H1 (cell line): ENCODE measurements around the gene WASF3. TPM values are rescaled to one million over a fixed set of nuclear protein-coding genes. Genes with fewer than 3 reads are reported as not detected.

ENCODE experiments used
- CTCF ChIA-PET: fragments of 300-600 bp; sonication (Branson Sonifier 250); formaldehyde crosslinking; loops from one replicate; lab custom pipeline; 2021; ENCODE audit not compliant: partially characterized antibody; lab: Charles Lee
- POLR2A ChIA-PET: fragments of 300-600 bp; sonication (Branson Sonifier 250); formaldehyde crosslinking; loops from one replicate; lab custom pipeline; 2021; ENCODE audit warnings: inconsistent platforms; ENCODE audit not compliant: partially characterized antibody; lab: Charles Lee
- DNase-seq, 2 experiments: peaks; one replicate each; pipeline versions ENCODE4 v3.0.0 to v3.0.0-alpha.2; 2010 to 2022; ENCODE audit warnings: low spot score in 2 of 2, low read depth in 1 of 2, mixed read lengths in 1 of 2
- FAIRE-seq: peaks from 2 replicates; lab custom pipeline; 2011; peaks lifted over from hg19 to GRCh38; lab: Jason Lieb, UNC
- H2AFZ ChIP-seq: 2 replicates; pipeline ENCODE4 v1.8.1; 2012; ENCODE audit warnings: low read length, inconsistent platforms
- H2AK5ac ChIP-seq: 2 replicates; pipeline ENCODE4 v1.6.1; 2013; ENCODE audit warnings: low read depth, low read length
- H2BK120ac ChIP-seq: replicated peaks from 2 replicates; pipeline ENCODE3; 2013; ENCODE audit warnings: low read depth, low read length, inconsistent platforms
- H2BK12ac ChIP-seq: 2 replicates; pipeline ENCODE4 v1.6.1; 2013; ENCODE audit warnings: low read depth, low read length
- H2BK15ac ChIP-seq: 2 replicates; pipeline ENCODE4 v1.6.1; 2013; ENCODE audit warnings: low read length
- H2BK20ac ChIP-seq: 2 replicates; pipeline ENCODE4 v1.6.1; 2013; ENCODE audit warnings: low read length
- H2BK5ac ChIP-seq: 2 replicates; pipeline ENCODE4 v1.6.1; 2013; ENCODE audit warnings: low read depth, low read length
- H3K14ac ChIP-seq: 2 replicates; pipeline ENCODE4 v1.6.1; 2013; ENCODE audit warnings: inconsistent platforms; ENCODE audit not compliant: insufficient read length
- H3K18ac ChIP-seq: 2 replicates; pipeline ENCODE4 v1.6.1; 2013; ENCODE audit warnings: low read length; ENCODE audit errors: extremely low read depth
- H3K23ac ChIP-seq: 2 replicates; pipeline ENCODE4 v1.6.1; 2013; ENCODE audit warnings: inconsistent platforms; ENCODE audit not compliant: insufficient read length
- H3K23me2 ChIP-seq: 2 replicates; pipeline ENCODE4 v1.6.1; 2013; ENCODE audit warnings: low read depth, low read length
- H3K27ac ChIP-seq: 2 replicates; pipeline ENCODE4 v1.6.1; 2011; ENCODE audit warnings: low read depth, low read length, inconsistent platforms
- H3K27me3 ChIP-seq, 4 experiments: replicated peaks in 1 of 4; 1 replicate in 1 of 4; 2 replicates in 3 of 4; pipeline versions ENCODE4 v1.6.1 to v1.8.1; 2011 to 2013; ENCODE audit warnings: low read length in 3 of 4, mild to moderate bottlenecking in 3 of 4, inconsistent platforms in 2 of 4, mixed read lengths in 2 of 4, moderate library complexity in 1 of 4; ENCODE audit not compliant: control insufficient read depth in 3 of 4, insufficient read depth in 3 of 4; ENCODE audit errors: extremely low read depth in 1 of 4
- H3K36me3 ChIP-seq, 4 experiments: 2 replicates each; pipeline versions ENCODE4 v1.6.1 to v1.8.1; 2011 to 2013; ENCODE audit warnings: mild to moderate bottlenecking in 4 of 4, low read length in 3 of 4, moderate library complexity in 2 of 4, control low read depth in 1 of 4, inconsistent platforms in 1 of 4; ENCODE audit not compliant: insufficient read depth in 4 of 4, control insufficient read depth in 2 of 4
- H3K4ac ChIP-seq: replicated peaks from 2 replicates; pipeline ENCODE3; 2013; ENCODE audit warnings: low read length, low read depth, mixed read lengths, inconsistent platforms; ENCODE audit not compliant: insufficient read length
- H3K4me1 ChIP-seq, 4 experiments: replicated peaks in 1 of 4; 1 replicate in 1 of 4; 2 replicates in 3 of 4; pipeline versions ENCODE4 v1.6.1 to v1.8.1; 2011 to 2013; ENCODE audit warnings: low read length in 3 of 4, inconsistent platforms in 2 of 4, mixed read lengths in 1 of 4; ENCODE audit not compliant: insufficient read depth in 4 of 4, control insufficient read depth in 3 of 4
- H3K4me2 ChIP-seq, 2 experiments: 2 replicates each; pipeline versions ENCODE4 v1.6.1 to v1.8.1; 2011 to 2013; ENCODE audit warnings: low read depth in 2 of 2, low read length in 2 of 2, control low read depth in 1 of 2, inconsistent platforms in 1 of 2, mild to moderate bottlenecking in 1 of 2; ENCODE audit not compliant: insufficient read depth in 1 of 2
- H3K4me3 ChIP-seq, 4 experiments: fragments of 200-600, 300-600 bp in 1 of 4; sonication (generic), shearing (Covaris generic), sonication (Bioruptor Twin) in 1 of 4; 2 replicates each; pipeline versions ENCODE4 v1.5.1 to v1.8.1; 2011 to 2016; ENCODE audit warnings: low read length in 4 of 4, low read depth in 3 of 4, control low read depth in 2 of 4, inconsistent platforms in 2 of 4, mild to moderate bottlenecking in 2 of 4, mixed read lengths in 1 of 4, moderate library complexity in 1 of 4; ENCODE audit not compliant: insufficient read depth in 2 of 4; ENCODE audit errors: extremely low read depth in 1 of 4
- H3K56ac ChIP-seq: replicated peaks from 2 replicates; pipeline ENCODE3; 2013; ENCODE audit warnings: low read depth, mild to moderate bottlenecking, mixed read lengths, low read length, inconsistent platforms; ENCODE audit not compliant: insufficient read length
- H3K79me1 ChIP-seq: 2 replicates; pipeline ENCODE4 v1.6.1; 2013; ENCODE audit warnings: low read depth, low read length, control low read depth
- H3K79me2 ChIP-seq, 2 experiments: 2 replicates each; pipeline versions ENCODE4 v1.6.1 to v1.8.1; 2012 to 2013; ENCODE audit warnings: low read length in 2 of 2, mild to moderate bottlenecking in 2 of 2, inconsistent platforms in 1 of 2; ENCODE audit not compliant: insufficient read depth in 2 of 2, control insufficient read depth in 1 of 2
- H3K9ac ChIP-seq, 4 experiments: replicated peaks in 1 of 4; 1 replicate in 1 of 4; 2 replicates in 3 of 4; pipeline versions ENCODE4 v1.6.1 to v1.8.1; 2011 to 2013; ENCODE audit warnings: low read depth in 3 of 4, low read length in 3 of 4, control low read depth in 2 of 4, mild to moderate bottlenecking in 2 of 4, moderate library complexity in 2 of 4, inconsistent platforms in 1 of 4; ENCODE audit errors: extremely low read depth in 1 of 4
- H3K9me3 ChIP-seq, 2 experiments: 2 replicates each; pipeline versions ENCODE4 v1.6.1 to v1.8.1; 2012 to 2013; ENCODE audit warnings: mild to moderate bottlenecking in 2 of 2, moderate library complexity in 2 of 2, control low read depth in 1 of 2, inconsistent platforms in 1 of 2, low read depth in 1 of 2, low read length in 1 of 2, mixed read lengths in 1 of 2; ENCODE audit not compliant: insufficient read depth in 2 of 2
- H4K20me1 ChIP-seq, 2 experiments: replicated peaks in 1 of 2; 2 replicates each; pipeline versions ENCODE3 to v1.8.1; 2011 to 2013; ENCODE audit warnings: inconsistent platforms in 2 of 2, low read length in 2 of 2, mild to moderate bottlenecking in 1 of 2; ENCODE audit not compliant: insufficient read depth in 2 of 2, control insufficient read depth in 1 of 2
- H4K5ac ChIP-seq: 2 replicates; pipeline ENCODE4 v1.6.1; 2013; ENCODE audit warnings: low read length, low read depth, mixed read lengths, inconsistent platforms; ENCODE audit not compliant: insufficient read length
- H4K8ac ChIP-seq: 2 replicates; pipeline ENCODE4 v1.8.0; 2013; ENCODE audit warnings: mild to moderate bottlenecking, moderate library complexity, low read length, inconsistent platforms; ENCODE audit not compliant: insufficient read depth; ENCODE audit errors: extremely low read depth
- H4K91ac ChIP-seq: replicated peaks from 2 replicates; pipeline ENCODE3; 2013; ENCODE audit warnings: low read length, mixed read lengths, inconsistent platforms; ENCODE audit not compliant: insufficient read length
- CBX5 ChIP-seq: fragments of 300-800, 300-1000 bp; sonication (generic); IDR thresholded peaks from 2 replicates; pipeline ENCODE4 v1.7.1; 2016; ENCODE audit warnings: antibody characterized with exemption, low read length, low read depth
- CEBPB ChIP-seq: IDR thresholded peaks from 2 replicates; pipeline ENCODE4 v1.6.1; 2012; ENCODE audit warnings: low read depth, low read length
- POU5F1 ChIP-seq: IDR thresholded peaks from 2 replicates; pipeline ENCODE4 v1.6.1; 2011; ENCODE audit warnings: low read depth, mild to moderate bottlenecking, low read length, moderate library complexity
- WGBS, 2 experiments: shearing (Covaris generic) in 1 of 2; methylation state at CpG; one replicate each; pipeline versions ENCODE4 v1.1.6 to v1.1.7; 2013 to 2015; ENCODE audit warnings: low lambda C conversion rate in 2 of 2, mixed read lengths in 2 of 2, inconsistent platforms in 1 of 2, low coverage in 1 of 2, missing lambda C conversion rate in 1 of 2; ENCODE audit not compliant: insufficient replicate concordance in 2 of 2, insufficient coverage in 1 of 2, insufficient read length in 1 of 2; ENCODE audit errors: extremely low coverage in 1 of 2, missing lambda C conversion rate in 1 of 2; 5-methylcytosine and 5-hydroxymethylcytosine counted together
- polyA plus RNA-seq, 7 experiments: library from polyadenylated mRNA; depleted of rRNA in 3 of 7; stranded (reverse) in 5 of 7; unstranded in 2 of 7; fragments of >200 nt in 5 of 7; fragments of 200-250 nt in 2 of 7; gene quantifications; 1 replicate in 5 of 7; 2 replicates in 1 of 7; 4 replicates in 1 of 7; pipeline versions ENCODE4 v1.2.1 to v1.2.3, GENCODE V29; 2011 to 2013; ENCODE audit warnings: missing spikeins in 2 of 7, mixed read lengths in 2 of 7
- total RNA-seq: library from RNA; stranded (reverse); fragmentation: NEBNext Ultra II Directional; extraction: Animal tissue kit (Norgen Biotek cat#: 25700); gene quantifications from 2 replicates; pipeline ENCODE4 v1.2.1, GENCODE V29; 2021

WASF3 gene
- total and polyA plus RNA-seq, 2 of the 8 experiments (the other 6 are each of a cell fraction or from before 2014, with no cell fraction given) = 18.7 to 39.8 TPM

DNA sequence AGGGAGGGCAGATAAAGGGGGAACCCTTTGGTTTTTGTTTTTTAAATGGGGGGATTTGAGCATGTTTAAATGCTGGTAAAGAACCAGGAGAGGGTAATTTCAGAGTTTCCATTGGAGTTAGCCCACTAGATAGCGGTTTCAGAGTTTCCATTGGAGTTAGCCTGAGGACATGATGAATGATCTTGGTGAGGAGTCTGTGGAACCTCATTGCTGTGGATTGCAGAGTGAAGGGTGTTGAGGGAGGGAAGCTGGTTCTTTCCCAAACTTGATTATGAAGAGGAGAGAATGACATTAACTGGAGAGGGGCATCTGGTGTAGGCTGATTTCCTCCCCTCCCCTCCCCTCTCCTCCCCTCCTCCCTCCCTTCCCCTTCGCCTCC, 5.0 kb downstream of the WASF3 start:
- H3K9me3 ChIP-seq = no peaks in the 10 kb centered on the region
- peaks cover 2% of the 10 kb centered on the region; the same call in 1 of the 2 replicates for H3K79me1 ChIP-seq
- H4K20me1 ChIP-seq = peaks cover 4 to 25% of the 10 kb centered on the region in 2 experiments
- ChIA-PET POLR2A (interaction anchor here (1.3 kb wide), 1 partner anchor 66 kb away, joined by 3 read pairs; no protein-coding TSS in a partner anchor), CTCF (interaction anchor here (1.0 to 1.4 kb wide), 4 partner anchors 9 to 66 kb away, joined by 3 to 4 read pairs (median 4); no protein-coding TSS in a partner anchor)
- no peak overlapping the region for H2AK5ac ChIP-seq
- H3K4me2 ChIP-seq = peak overlapping the region in 1 of 2 experiments; percentile 30; a peak in 2 of 4 replicates
- H3K4me3 ChIP-seq = no peak overlapping the region
- no peak overlapping the region for H2BK5ac ChIP-seq
- DNase-seq = no peak
- 90% methylated on average over 1 of the region's 2 CpGs; no CpG with 5 or more reads in 1 of the 2 experiments for WGBS, 2 experiments
- no peak overlapping the region for H2BK12ac ChIP-seq
- H3K23me2 ChIP-seq = peaks cover 4% of the 10 kb centered on the region; the same call in 1 of the 2 replicates
- H4K8ac ChIP-seq = no peak overlapping the region
- no peak overlapping the region for H2BK15ac ChIP-seq
- peaks cover 0 to 6% (median 4%) of the 10 kb centered on the region in 4 experiments; a peak in 5 of 7 replicates for H3K4me1 ChIP-seq
- no peak overlapping the region for H4K5ac ChIP-seq
- H2AFZ ChIP-seq = no peak overlapping the region
- no peak overlapping the region for H2BK120ac ChIP-seq
- no peak overlapping the region for H3K18ac ChIP-seq
- no peak overlapping the region for H3K27ac ChIP-seq
- FAIRE-seq = no peak
- no peak overlapping the region for H3K23ac ChIP-seq
- no peak overlapping the region for H4K91ac ChIP-seq
- no peak overlapping the region for H3K9ac ChIP-seq
- H3K14ac ChIP-seq = no peak overlapping the region
- H3K27me3 ChIP-seq = peaks cover 0 to 4% (median 0%) of the 10 kb centered on the region in 4 experiments; a peak in 2 of 7 replicates
- H2BK20ac ChIP-seq = no peak overlapping the region
- no peak overlapping the region for H3K4ac ChIP-seq
- H3K36me3 ChIP-seq = no peaks in the 10 kb centered on the region
- H3K79me2 ChIP-seq = peaks cover 8 to 83% of the 10 kb centered on the region in 2 experiments
- H3K56ac ChIP-seq = no peak overlapping the region
- no peak for TF ChIP-seq CBX5
- TF ChIP-seq POU5F1 = no peak
- no peak for TF ChIP-seq CEBPB
